Muscle of leg (tissue), 11 donors: ENCODE measurements around the gene PDHB. TPM values are rescaled to one million over a fixed set of nuclear protein-coding genes. Genes with fewer than 3 reads are reported as not detected.

Source experiments
- DNase-seq: peaks from one replicate; pipeline ENCODE4 v3.0.0; 2013
- H3K27ac ChIP-seq: one replicate; pipeline ENCODE4 v1.5.1; 2013; ENCODE audit warnings: mild to moderate bottlenecking, low read length, control low read depth
- H3K27me3 ChIP-seq: one replicate; pipeline ENCODE4 v1.6.1; 2013; ENCODE audit warnings: low read length; ENCODE audit not compliant: control insufficient read depth, insufficient read depth
- H3K36me3 ChIP-seq: one replicate; pipeline ENCODE4 v1.6.1; 2013; ENCODE audit warnings: low read length; ENCODE audit not compliant: control insufficient read depth, insufficient read depth
- H3K4me1 ChIP-seq: one replicate; pipeline ENCODE4 v1.6.1; 2013; ENCODE audit warnings: low read length; ENCODE audit not compliant: control insufficient read depth, insufficient read depth
- H3K4me3 ChIP-seq: one replicate; pipeline ENCODE4 v1.5.1; 2013; ENCODE audit warnings: low read length, control low read depth
- H3K9me3 ChIP-seq: replicated peaks from 2 replicates; pipeline ENCODE4 v1.6.1; 2013; ENCODE audit warnings: low read depth, low read length; ENCODE audit not compliant: control insufficient read depth
- WGBS: methylation state at CpG from one replicate; pipeline ENCODE4 v1.1.5; 2013; ENCODE audit warnings: missing lambda C conversion rate; ENCODE audit not compliant: insufficient coverage; 5-methylcytosine and 5-hydroxymethylcytosine counted together
- polyA plus RNA-seq, 8 donors: library from polyadenylated mRNA; unstranded; fragments of 120-200 nt; gene quantifications; one replicate each; pipeline versions ENCODE4 v1.2.1 to v1.2.3, GENCODE V29; 2013; ENCODE audit warnings: inconsistent platforms in 1 of 8, low replicate concordance in 1 of 8; ENCODE audit not compliant: insufficient read length in 8 of 8, insufficient read depth in 1 of 8
- total RNA-seq: library from RNA; stranded (reverse); fragments of 120-200 nt; gene quantifications from one replicate; pipeline ENCODE4 v1.2.4, GENCODE V29; 2013

PDHB gene
- total and polyA plus RNA-seq, 9 donors: 78.3 to 88.2 (median 80.8) TPM

DNA sequence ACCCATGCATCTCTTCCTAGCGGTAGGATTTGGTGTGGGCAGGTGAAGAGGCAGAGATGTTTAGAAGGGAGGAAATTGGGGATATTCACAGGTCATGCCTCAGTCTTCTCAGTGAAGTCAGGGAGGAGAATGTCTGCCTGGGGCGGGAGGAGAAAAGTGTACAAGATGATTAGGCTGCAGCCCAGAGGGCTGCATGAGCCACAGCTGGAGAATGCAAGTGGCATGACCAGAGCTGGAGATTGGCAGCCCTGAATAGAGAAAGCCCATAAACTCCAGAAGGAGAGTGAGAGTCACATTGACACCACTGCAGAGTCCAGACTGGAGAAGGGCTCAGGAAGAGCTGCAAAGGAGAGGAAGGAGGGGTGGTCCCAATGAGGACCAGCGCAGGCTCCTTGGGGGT lies 22.6 kb downstream of the PDHB start:
- Histone ChIP-seq H3K27ac (no peak overlapping the region), H3K36me3 (peaks cover 41% of the 10 kb centered on the region), H3K9me3 (no peaks in the 10 kb centered on the region), H3K27me3 (no peaks in the 10 kb centered on the region), H3K4me1 (peaks cover 2% of the 10 kb centered on the region), H3K4me3 (no peak overlapping the region)
- DNase-seq: no peak
- WGBS: 100% methylated on average over 2 of the region's 3 CpGs

DNA sequence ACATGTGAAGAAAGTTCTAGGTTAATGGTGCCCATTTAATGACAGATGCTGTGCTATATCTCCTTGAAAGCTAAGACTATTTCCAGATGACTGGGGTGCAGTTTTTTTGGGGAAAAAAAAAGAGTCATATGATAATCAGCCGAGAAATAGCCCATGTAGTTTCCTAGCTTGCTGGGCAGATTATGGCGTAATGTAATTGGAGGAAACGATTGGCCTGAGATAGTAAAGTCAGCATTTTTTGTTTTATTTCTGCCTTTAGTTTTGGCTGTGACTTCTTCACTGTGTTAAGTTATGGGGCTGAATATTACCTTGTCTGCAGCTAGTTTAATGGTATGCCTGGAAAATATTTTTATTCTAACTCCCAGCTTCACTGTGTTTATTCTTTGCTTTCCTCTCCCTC lies 24.0 kb downstream of the PDHB start:
- 60% methylated on average over 1 of the region's 3 CpGs for WGBS
- Histone ChIP-seq H3K9me3 (no peaks in the 10 kb centered on the region), H3K4me3 (no peak overlapping the region), H3K27me3 (no peaks in the 10 kb centered on the region), H3K4me1 (peaks cover 2% of the 10 kb centered on the region), H3K27ac (no peak overlapping the region), H3K36me3 (peaks cover 38% of the 10 kb centered on the region)
- no peak for DNase-seq

DNA sequence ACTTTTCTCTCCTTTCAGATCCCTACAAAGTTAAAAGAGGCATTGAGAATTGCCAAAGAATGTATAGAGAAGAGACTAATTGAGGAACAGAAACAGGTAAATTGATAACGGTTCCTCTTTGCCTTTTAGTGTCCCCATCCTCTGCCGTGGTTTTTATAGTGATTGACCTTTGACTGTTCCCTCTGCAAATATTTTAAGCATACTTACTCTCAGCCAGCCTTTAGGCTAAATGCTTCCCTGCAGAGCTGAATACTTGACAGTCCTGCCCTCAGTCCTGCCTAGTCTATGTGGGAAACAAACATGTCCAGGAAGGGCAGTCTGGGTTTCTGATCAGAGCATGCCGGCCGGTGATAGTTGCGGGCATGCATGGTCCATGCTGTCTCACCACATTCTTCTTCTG lies 24.7 kb downstream of the PDHB start:
- no peak for DNase-seq
- WGBS: 63% methylated on average over 4 of the region's 5 CpGs
- Histone ChIP-seq H3K27ac (no peak overlapping the region), H3K9me3 (no peaks in the 10 kb centered on the region), H3K27me3 (no peaks in the 10 kb centered on the region), H3K4me1 (no peaks in the 10 kb centered on the region), H3K36me3 (peaks cover 41% of the 10 kb centered on the region), H3K4me3 (no peak overlapping the region)

DNA sequence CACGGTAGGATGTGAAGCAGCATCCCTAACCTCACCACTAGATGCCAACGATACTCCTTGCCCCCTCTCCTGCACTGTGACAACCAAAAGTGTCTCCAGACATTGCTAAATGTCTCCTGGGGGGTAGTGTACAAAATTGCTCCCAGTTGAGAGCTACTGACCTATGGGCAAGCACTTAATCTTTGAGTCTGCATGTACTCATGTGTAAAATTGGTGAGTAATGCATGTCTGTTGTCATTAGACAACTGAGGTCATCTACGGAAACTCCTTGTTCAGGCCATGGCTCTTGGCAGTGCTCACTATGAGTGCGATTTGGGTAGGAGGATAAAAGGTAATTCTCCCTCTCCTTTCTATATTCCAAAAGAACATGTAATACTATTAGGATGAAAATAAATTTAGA lies 29.2 kb downstream of the PDHB start:
- H3K9me3 ChIP-seq: no peaks in the 10 kb centered on the region
- DNase-seq: no peak
- peaks cover 25% of the 10 kb centered on the region for H3K36me3 ChIP-seq
- no peaks in the 10 kb centered on the region for H3K27me3 ChIP-seq
- H3K4me3 ChIP-seq: no peak overlapping the region
- H3K4me1 ChIP-seq: no peaks in the 10 kb centered on the region
- no peak overlapping the region for H3K27ac ChIP-seq
- no CpG with 5 or more reads among the region's 4 CpGs for WGBS

DNA sequence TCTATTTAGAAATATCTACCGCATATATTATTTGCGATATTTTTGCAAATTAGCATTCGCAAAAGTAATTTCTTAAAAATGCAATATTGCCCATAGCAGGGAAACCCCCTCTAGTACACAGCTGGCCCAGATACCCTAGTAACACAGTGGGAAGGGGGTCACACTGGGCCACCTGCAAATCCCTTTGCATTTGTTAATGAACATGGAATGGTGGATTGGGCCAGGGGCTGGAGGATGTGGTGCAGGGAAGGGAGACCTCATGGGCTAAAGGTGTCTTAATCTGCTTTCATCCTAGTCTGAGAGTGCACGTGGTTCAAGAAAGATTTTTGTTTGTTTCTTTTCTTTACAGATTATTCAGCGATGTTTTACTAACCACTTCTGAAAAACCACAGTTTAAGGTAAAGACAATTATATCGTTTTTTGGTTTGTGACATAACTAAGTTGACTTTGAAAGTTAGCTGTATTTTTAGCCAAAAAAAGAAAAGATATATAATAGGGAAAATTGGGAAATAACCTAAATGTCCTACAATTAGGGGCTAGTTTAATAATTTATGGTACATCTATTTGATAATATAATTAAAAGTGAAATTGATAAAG lies 30.0 kb downstream of the PDHB start:
- no CpG with 5 or more reads among the region's 6 CpGs for WGBS
- Histone ChIP-seq H3K36me3 (peaks cover 22% of the 10 kb centered on the region), H3K27ac (no peak overlapping the region), H3K4me1 (no peaks in the 10 kb centered on the region), H3K9me3 (no peaks in the 10 kb centered on the region), H3K27me3 (no peaks in the 10 kb centered on the region), H3K4me3 (no peak overlapping the region)
- DNase-seq: no peak

DNA sequence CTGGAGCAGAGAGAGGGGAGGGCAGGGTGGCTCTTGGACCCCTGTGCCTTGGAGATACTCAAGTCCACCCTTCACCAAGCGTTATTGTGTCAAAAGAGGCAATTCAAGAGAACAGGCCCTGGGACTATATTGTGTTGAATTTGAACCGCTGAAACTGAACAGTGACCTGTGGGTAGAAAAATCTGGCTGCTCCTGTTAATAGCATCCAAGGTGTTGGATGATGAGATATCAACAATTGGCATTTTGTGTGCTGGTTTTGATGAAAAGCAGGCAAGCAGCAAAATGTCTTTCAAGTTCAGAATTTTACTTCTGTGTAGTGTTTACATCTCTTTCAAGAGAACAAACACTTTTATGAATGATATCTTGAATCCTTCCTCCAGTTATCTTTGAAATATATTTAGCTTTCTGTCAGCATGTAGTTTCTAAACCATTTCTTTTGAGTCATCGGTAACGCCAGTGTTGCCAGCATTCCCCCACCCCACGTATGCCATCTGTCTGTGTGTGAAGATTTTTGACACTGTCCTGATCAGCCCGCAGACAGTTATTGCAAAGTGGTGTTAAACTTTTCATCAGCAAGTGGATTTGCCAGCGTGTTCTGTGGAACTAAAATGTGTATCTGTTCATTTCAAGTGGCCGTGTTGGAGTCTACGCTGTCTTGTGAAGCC lies 34.8 kb downstream of the PDHB start:
- 90% methylated on average over 6 of the region's 9 CpGs for WGBS
- Histone ChIP-seq H3K27me3 (no peaks in the 10 kb centered on the region), H3K27ac (no peak overlapping the region), H3K4me3 (no peak overlapping the region), H3K36me3 (peaks cover 44% of the 10 kb centered on the region), H3K4me1 (no peaks in the 10 kb centered on the region), H3K9me3 (no peaks in the 10 kb centered on the region)
- DNase-seq: no peak

DNA sequence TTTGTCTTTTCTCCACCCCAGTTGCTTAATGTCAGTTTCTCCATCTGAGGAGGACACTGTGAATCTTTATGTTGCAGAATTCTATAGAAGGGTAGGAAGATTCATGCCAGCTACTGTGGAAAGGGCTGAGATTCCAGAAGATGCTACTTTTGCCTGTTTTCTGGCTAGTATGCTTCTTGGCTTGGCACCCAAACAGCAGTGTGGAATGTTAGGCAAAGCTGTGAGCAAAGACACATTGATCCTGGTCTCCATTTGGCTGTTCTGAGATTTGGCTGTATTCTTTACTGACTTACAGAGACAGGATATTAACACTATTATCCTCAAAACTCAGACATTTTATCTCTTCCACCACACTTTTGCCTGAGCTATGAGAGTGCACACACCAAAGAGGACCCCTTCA lies 39.3 kb downstream of the PDHB start:
- Histone ChIP-seq H3K9me3 (no peaks in the 10 kb centered on the region), H3K36me3 (peaks cover 28% of the 10 kb centered on the region), H3K27me3 (no peaks in the 10 kb centered on the region), H3K27ac (no peak overlapping the region), H3K4me3 (no peak overlapping the region), H3K4me1 (peaks cover 2% of the 10 kb centered on the region)
- no peak for DNase-seq

DNA sequence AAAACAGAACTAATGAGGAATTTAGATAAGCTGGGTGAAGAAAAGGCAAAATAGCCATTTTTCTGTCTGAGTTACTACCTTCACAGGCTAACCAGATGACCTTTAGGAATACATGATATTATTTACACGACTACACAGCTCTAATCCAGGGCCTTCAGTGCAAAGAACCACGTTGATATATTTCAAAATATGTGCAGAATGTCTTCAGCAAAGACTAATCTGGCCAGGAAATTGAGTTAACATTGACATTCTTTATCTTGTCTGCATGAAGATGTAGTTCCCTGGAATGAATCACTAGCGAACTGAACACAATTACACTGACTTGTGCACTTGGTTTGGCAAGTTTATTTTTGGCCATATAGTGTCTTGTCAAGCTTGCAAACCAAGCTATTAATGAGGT lies 41.5 kb downstream of the PDHB start:
- Histone ChIP-seq H3K36me3 (peaks cover 12% of the 10 kb centered on the region), H3K4me3 (no peak overlapping the region), H3K4me1 (peaks cover 10% of the 10 kb centered on the region), H3K9me3 (no peaks in the 10 kb centered on the region), H3K27ac (no peak overlapping the region), H3K27me3 (no peaks in the 10 kb centered on the region)
- DNase-seq: no peak
- no CpG with 5 or more reads among the region's 3 CpGs for WGBS

DNA sequence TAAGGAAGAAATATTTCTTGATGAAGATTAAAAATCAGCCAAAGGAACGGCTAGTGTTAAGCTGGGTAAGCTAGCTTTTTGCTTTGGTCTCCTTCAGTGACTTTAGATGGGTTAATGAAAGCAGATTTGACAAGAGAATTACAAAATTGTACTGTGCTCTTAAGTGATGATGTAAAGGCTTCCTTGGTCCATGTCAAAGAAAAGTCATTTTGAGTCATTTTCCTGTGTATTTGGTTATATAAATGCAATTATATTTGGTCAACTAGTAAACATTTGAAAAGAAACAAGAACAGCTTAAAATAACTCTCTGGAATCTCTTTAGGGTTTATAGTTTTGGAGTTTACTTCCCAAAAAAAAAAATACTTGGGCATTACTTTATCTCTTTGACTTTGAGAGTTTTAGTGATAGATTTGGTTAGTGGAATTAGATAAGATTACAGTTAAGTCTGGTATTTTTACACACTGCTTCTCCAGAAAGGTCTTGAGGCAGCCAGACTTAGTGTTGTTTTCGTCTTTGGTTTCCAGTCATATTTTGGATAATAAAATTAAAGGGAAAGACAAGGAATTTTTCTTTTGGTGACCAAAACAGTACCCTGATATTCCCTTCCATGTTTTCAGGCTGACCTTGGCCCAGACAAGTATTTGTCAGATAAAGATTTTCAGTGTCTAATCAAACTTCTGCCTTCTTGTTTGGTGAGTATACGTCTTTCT lies 42.3 kb downstream of the PDHB start:
- Histone ChIP-seq H3K36me3 (peaks cover 4% of the 10 kb centered on the region), H3K4me1 (peaks cover 18% of the 10 kb centered on the region), H3K4me3 (no peak overlapping the region), H3K9me3 (no peaks in the 10 kb centered on the region), H3K27ac (no peak overlapping the region), H3K27me3 (no peaks in the 10 kb centered on the region)
- 40% methylated on average over 1 of the region's 3 CpGs for WGBS
- no peak for DNase-seq

DNA sequence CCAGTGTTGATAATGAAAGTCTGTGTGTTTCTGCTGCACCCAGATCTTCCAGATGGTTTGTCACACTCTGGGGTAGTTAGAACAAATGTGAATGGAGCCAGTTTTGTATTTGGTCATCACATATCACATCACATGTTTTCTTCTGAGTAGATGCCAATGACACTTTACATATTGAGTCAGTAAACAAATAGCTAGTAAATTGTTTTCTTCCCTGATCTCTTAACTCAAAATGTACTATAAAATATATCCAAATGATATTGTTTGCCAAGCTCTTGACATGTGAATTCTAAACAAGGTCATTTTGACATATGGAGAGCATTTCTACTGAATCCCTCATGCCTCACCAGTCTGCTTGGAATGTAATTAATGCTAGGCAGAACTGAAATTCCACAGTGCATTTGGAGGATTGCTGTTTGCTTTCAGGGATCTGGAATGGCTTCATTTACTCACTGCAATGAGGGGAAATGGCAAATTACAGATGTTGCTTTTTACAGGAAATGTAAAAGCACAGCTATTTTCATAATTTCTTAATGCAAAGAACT lies 45.0 kb downstream of the PDHB start:
- Histone ChIP-seq H3K27ac (peak overlapping the region; percentile 67), H3K4me1 (peaks cover 18% of the 10 kb centered on the region)

More for the DNA sequence above, 45.0 kb downstream of the PDHB start:
- no peaks in the 10 kb centered on the region for H3K9me3 ChIP-seq
- H3K36me3 ChIP-seq: peaks cover 7% of the 10 kb centered on the region
- no peak overlapping the region for H3K4me3 ChIP-seq
- DNase-seq: peak; percentile 80
- no peaks in the 10 kb centered on the region for H3K27me3 ChIP-seq
